CD4-positive, alpha-beta T cell treated with Interleukin-6 for 4 hours (primary cell): Measurements from ENCODE around the gene CRY1.
"Not testable (repeated sequence)": the region's sequence is repeated elsewhere in the genome, so short reads cannot be mapped to it uniquely, and the experiment has no call there.

ENCODE experiments used
- DNase-seq: peaks from one replicate; pipeline ENCODE4 v3.0.0-alpha.2; 2020; ENCODE audit warnings: mixed read lengths

Gene CRY1

DNA sequence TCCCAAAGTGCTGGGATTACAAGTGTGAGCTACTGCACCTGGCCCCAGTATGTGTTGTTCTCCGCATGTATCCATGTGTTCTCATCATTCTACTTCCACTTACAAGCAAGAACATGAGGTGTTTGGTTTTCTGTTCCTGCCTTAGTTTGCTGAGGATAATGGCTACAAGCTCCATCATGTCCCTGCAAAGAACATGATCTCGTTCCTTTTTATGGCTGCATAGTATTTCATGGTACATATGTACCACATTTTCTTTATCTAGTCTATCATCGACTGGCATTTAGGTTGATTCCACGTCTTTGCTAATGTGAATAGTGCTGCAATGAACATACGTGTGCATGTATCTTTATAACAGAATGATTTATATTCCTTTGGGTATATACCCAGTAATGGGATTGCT, 97.2 kb downstream of the CRY1 start:
- DNase-seq = not testable (repeated sequence)

DNA sequence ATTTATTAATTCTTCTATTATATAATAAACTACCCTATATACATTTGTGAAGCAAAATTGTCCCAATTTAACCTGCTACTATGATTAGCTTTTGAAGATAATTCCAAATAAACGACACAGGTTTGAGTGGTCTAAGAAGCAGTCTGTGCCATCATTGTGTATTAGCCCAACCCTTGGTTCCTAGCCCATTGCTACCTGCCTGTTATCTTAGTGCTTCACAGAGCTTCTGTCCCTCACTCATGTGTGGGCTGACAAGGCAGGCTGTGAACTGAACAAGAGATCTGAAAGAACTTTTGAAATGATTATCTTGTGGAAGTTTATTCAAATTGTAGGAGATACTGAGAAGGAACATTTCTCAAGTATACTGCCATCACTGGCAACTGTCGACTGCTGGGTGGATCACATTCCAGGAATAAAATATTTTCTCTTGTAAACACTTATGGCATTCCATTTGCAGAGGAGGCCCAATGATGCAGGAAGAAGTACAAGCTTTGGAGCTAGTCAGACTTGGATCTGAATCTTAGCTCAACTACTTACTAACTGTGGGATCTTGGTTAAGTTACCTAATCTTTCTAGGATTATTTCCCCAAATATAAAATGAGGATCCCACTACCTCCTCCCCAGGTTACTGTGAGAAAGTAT, 98.6 kb downstream of the CRY1 start:
- DNase-seq = no peak

- no peak for DNase-seq
Observed at GRCh38 chr12:106987846-106988245, 105.5 kb downstream of the CRY1 start.

- peak; percentile 87 for DNase-seq
Observed at GRCh38 chr12:106986625-106987389, 106.5 kb downstream of the CRY1 start, which contains the start of gene MTERF2. Gene MTERF2, minus strand, starts transcription at chr12:106987146. Its CDS starts 8,432 bp downstream, at chr12:106978714.

GRCh38 chr12:106986135-106986534, 107.2 kb downstream of the CRY1 start:
- no peak for DNase-seq

- no peak for DNase-seq
Observed at GRCh38 chr12:106985479-106985878, 107.9 kb downstream of the CRY1 start.

GRCh38 chr12:106984588-106985137, 108.7 kb downstream of the CRY1 start:
- DNase-seq = no peak

DNA sequence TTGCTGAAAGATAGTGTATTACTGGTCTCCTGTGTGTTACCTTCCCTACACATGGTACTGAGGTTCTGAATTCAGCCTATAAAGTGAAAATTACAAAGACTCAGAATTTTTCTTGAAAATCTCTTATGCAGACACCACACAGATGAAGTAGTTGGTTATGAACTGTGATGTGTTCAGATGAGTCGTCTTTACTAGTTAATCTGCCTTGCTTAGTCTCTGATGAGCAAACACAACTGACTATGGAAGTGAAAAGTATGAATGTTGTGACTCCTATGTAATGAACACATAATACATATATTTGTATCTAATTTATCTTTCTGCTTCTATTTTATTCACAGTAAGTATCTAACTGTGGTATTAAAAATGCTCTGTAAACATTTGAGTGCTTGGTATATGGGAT, 111.1 kb downstream of the CRY1 start:
- no peak for DNase-seq

DNA sequence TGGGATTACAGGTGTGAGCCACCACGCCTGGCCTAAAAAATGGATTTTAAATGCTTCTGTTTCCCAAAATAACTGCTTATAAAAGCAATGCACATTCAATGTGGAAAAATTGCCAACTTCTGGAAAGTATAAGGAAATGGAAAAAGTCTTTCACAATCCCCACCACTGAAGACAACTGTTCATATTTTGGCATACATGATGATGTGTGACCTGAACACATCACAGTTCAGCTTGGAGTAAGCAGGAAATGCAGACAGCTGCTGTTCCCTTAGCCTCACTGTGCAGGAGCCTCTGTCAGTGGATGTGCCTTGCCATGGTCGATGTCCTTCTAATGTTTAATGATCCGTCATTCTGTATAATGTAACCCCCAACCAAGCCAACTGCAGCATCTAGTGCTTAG, 111.6 kb downstream of the CRY1 start:
- DNase-seq = no peak

DNA sequence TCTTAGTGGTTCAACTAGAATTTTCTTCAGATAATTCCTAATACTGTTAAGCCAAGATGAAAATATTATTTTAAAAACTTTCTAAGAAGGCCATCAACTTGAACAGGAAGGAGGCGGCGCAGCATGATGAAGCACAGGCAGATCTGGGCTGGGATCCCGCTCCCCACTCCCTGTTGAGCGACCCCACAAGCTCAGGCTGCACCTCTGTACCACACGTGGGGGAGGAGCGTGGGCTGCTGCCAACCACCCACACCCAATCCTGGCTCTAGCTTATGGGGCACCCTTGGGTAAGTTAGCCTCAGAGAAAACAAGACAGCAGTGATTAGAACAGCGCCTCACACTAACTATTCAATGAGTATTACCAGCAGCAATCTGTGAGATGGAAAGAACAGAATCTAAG, 112.4 kb downstream of the CRY1 start:
- no peak for DNase-seq

DNA sequence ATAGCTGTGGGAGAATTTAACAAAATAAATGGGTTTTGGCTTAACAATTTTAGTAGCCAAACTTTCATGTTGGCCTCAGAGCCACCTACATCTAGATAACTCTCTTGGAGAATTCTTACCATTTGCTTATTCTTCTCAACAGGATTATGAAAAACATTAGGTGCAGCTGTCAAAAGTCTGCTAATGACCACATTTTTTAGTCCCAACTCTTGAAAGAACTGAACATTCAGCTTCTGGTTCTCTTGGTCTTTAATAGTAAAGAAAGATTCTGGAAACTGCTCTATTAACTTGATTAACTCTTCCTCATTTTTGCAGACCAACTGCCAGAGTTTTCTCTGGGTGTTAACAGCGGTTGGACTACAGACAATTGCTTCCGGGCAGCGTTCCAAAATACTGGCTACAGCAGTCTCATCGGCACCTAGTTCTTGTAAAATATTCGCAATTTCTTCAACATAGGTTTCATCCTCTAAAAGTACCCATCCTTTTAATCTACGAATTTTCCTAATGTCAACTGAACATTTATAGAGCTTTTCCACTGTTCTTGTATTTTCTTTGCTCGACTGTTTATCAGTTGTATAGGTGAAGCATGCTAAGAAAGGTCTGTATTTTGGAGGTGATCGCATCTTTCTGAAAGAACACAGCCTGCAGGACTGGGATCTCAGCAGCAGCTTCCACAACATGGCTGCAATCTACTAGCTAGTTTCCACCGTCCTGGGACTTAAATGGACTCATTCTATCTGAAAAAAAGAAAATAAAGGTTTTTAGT, 115.1 kb downstream of the CRY1 start:
- no peak for DNase-seq

GRCh38 chr12:106976668-106977067, 116.7 kb downstream of the CRY1 start:
- no peak for DNase-seq

GRCh38 chr12:106975993-106976658, 117.2 kb downstream of the CRY1 start:
- no peak for DNase-seq

DNA sequence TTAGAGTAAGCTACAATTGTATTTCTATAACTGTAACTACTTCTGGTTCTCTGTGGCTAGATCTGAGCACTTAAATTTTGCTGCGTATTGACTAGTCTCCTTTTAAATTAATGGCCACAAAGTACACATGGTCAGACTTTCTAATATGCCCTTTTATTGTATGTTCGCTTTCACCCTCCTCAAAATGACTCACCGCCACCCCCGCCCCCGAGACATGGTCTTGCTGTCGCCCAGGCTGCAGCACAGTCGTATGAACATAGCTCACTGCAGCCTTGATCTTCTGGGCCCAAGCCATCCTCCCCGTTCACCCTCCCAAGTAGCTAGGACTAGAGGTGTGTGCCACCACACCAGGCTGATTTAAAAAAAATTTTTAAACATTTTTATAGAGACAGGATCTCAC, 118.3 kb downstream of the CRY1 start:
- no peak for DNase-seq

GRCh38 chr12:106974511-106974910, 118.8 kb downstream of the CRY1 start:
- no peak for DNase-seq

GRCh38 chr12:106973545-106973944, 119.8 kb downstream of the CRY1 start:
- DNase-seq = no peak

DNA sequence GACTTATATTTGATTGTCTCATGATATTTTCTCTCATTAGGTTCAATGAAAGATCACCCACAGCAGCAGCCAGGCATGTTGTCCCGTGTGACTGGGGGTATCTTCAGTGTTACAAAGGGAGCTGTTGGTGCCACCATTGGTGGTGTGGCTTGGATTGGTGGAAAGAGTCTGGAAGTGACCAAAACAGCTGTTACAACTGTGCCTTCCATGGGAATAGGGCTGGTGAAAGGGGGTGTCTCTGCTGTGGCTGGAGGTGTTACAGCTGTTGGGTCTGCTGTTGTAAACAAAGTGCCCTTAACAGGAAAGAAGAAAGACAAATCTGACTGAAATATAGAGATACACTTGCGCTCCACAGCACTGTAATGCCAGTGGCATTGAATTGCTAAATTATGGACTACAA, 122.3 kb downstream of the CRY1 start:
- no peak for DNase-seq

DNA sequence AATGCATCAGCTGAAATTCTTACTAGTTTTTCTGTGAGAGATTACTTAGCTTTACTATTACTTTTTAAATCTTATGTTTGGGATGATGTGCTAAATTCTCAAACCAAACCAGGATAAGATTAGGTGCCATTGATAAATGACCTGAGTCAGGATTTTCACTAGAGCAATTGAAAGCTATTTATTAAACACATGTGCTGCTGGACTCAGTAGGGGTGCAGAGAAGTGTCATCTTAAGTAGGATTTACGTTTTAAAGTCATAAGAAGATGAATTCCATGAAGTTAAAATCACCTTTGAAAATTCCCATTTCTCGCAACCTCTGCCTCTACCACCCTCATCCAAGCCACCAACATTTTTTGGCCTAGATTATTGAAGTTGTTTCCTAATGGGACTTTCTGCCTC, 128.8 kb downstream of the CRY1 start:
- no peak for DNase-seq

DNA sequence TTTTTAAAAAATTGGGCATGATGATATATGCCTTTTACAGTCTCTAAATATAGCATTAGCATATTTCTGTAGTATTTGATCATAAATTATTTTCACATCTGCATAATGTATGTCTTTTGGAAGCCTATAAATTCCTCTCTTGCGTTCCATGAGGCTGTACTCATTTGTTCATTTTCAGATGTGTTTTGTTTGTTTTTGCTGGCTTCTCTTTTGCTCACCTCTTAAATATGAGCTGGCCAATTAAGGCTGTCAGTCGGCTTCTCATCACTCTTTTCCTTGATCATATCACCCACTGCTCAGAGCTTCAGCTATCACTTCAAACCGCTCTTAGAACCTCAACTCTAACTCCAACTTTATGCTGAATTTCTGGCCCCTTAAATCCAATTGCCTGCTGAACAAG, 131.1 kb downstream of the CRY1 start:
- no peak for DNase-seq

DNA sequence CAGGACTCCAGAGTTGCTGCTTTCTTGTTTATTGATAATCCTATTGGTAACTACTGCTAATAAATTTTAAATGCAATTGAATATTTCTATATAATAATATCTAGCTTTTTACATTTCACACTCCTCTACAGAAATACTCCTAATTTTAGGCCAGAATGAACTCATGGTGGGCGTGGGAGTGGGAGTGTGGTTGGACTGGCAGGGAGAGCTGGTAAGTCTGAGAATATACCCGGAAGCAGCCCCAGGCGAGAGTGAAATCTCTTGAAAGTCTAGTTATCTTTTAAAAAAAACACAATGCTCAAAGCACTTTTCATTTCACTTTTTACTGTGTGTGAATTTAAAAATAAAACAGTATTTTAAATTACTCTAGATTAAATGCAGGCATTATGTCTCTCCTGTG, 132.9 kb downstream of the CRY1 start:
- no peak for DNase-seq

DNA sequence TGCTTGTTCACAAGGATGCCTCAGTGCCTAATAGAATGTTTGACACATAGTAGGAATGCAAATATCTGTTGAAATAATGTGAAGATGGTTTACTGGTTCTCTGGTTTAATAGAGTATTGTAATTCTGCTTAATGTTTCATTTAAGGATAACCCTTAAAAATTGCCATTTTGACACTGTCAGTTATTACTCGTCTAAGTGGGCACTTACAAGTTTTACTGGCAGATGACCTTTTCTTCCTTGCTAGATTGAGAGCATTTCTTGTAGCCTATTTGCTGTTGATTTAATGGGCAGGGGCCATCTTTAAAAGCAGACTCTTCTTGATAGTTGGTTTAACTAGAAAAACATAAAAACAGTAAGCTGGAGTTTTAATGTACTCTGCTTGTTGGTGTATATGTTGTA, 135.8 kb downstream of the CRY1 start:
- DNase-seq = no peak

- DNase-seq = peak; percentile 63
Observed at GRCh38 chr12:106956048-106956578, 137.2 kb downstream of the CRY1 start.
